H1 (cell line): ENCODE data around the gene CHI3L1. TPM values are rescaled to one million over a fixed set of nuclear protein-coding genes. Genes with fewer than 3 reads are reported as not detected.
A peak's percentile ranks its signal among the peaks of the same experiment; 100 is the strongest.

ENCODE experiments used
- CTCF ChIA-PET: fragments of 300-600 bp; sonication (Branson Sonifier 250); formaldehyde crosslinking; loops from one replicate; lab custom pipeline; 2021; ENCODE audit not compliant: partially characterized antibody; lab: Charles Lee
- POLR2A ChIA-PET: fragments of 300-600 bp; sonication (Branson Sonifier 250); formaldehyde crosslinking; loops from one replicate; lab custom pipeline; 2021; ENCODE audit warnings: inconsistent platforms; ENCODE audit not compliant: partially characterized antibody; lab: Charles Lee
- DNase-seq, 2 experiments: peaks; one replicate each; pipeline versions ENCODE4 v3.0.0 to v3.0.0-alpha.2; 2010 to 2022; ENCODE audit warnings: low spot score in 2 of 2, low read depth in 1 of 2, mixed read lengths in 1 of 2
- FAIRE-seq: peaks from 2 replicates; lab custom pipeline; 2011; peaks lifted over from hg19 to GRCh38; lab: Jason Lieb, UNC
- H2AFZ ChIP-seq: 2 replicates; pipeline ENCODE4 v1.8.1; 2012; ENCODE audit warnings: low read length, inconsistent platforms
- H2AK5ac ChIP-seq: 2 replicates; pipeline ENCODE4 v1.6.1; 2013; ENCODE audit warnings: low read depth, low read length
- H2BK120ac ChIP-seq: replicated peaks from 2 replicates; pipeline ENCODE3; 2013; ENCODE audit warnings: low read depth, low read length, inconsistent platforms
- H2BK12ac ChIP-seq: 2 replicates; pipeline ENCODE4 v1.6.1; 2013; ENCODE audit warnings: low read depth, low read length
- H2BK15ac ChIP-seq: 2 replicates; pipeline ENCODE4 v1.6.1; 2013; ENCODE audit warnings: low read length
- H2BK20ac ChIP-seq: 2 replicates; pipeline ENCODE4 v1.6.1; 2013; ENCODE audit warnings: low read length
- H2BK5ac ChIP-seq: 2 replicates; pipeline ENCODE4 v1.6.1; 2013; ENCODE audit warnings: low read depth, low read length
- H3K14ac ChIP-seq: 2 replicates; pipeline ENCODE4 v1.6.1; 2013; ENCODE audit warnings: inconsistent platforms; ENCODE audit not compliant: insufficient read length
- H3K18ac ChIP-seq: 2 replicates; pipeline ENCODE4 v1.6.1; 2013; ENCODE audit warnings: low read length; ENCODE audit errors: extremely low read depth
- H3K23ac ChIP-seq: 2 replicates; pipeline ENCODE4 v1.6.1; 2013; ENCODE audit warnings: inconsistent platforms; ENCODE audit not compliant: insufficient read length
- H3K23me2 ChIP-seq: 2 replicates; pipeline ENCODE4 v1.6.1; 2013; ENCODE audit warnings: low read depth, low read length
- H3K27ac ChIP-seq: 2 replicates; pipeline ENCODE4 v1.6.1; 2011; ENCODE audit warnings: low read depth, low read length, inconsistent platforms
- H3K27me3 ChIP-seq, 4 experiments: replicated peaks in 1 of 4; 1 replicate in 1 of 4; 2 replicates in 3 of 4; pipeline versions ENCODE4 v1.6.1 to v1.8.1; 2011 to 2013; ENCODE audit warnings: low read length in 3 of 4, mild to moderate bottlenecking in 3 of 4, inconsistent platforms in 2 of 4, mixed read lengths in 2 of 4, moderate library complexity in 1 of 4; ENCODE audit not compliant: control insufficient read depth in 3 of 4, insufficient read depth in 3 of 4; ENCODE audit errors: extremely low read depth in 1 of 4
- H3K36me3 ChIP-seq, 4 experiments: 2 replicates each; pipeline versions ENCODE4 v1.6.1 to v1.8.1; 2011 to 2013; ENCODE audit warnings: mild to moderate bottlenecking in 4 of 4, low read length in 3 of 4, moderate library complexity in 2 of 4, control low read depth in 1 of 4, inconsistent platforms in 1 of 4; ENCODE audit not compliant: insufficient read depth in 4 of 4, control insufficient read depth in 2 of 4
- H3K4ac ChIP-seq: replicated peaks from 2 replicates; pipeline ENCODE3; 2013; ENCODE audit warnings: low read length, low read depth, mixed read lengths, inconsistent platforms; ENCODE audit not compliant: insufficient read length
- H3K4me1 ChIP-seq, 4 experiments: replicated peaks in 1 of 4; 1 replicate in 1 of 4; 2 replicates in 3 of 4; pipeline versions ENCODE4 v1.6.1 to v1.8.1; 2011 to 2013; ENCODE audit warnings: low read length in 3 of 4, inconsistent platforms in 2 of 4, mixed read lengths in 1 of 4; ENCODE audit not compliant: insufficient read depth in 4 of 4, control insufficient read depth in 3 of 4
- H3K4me2 ChIP-seq, 2 experiments: 2 replicates each; pipeline versions ENCODE4 v1.6.1 to v1.8.1; 2011 to 2013; ENCODE audit warnings: low read depth in 2 of 2, low read length in 2 of 2, control low read depth in 1 of 2, inconsistent platforms in 1 of 2, mild to moderate bottlenecking in 1 of 2; ENCODE audit not compliant: insufficient read depth in 1 of 2
- H3K4me3 ChIP-seq, 4 experiments: fragments of 200-600, 300-600 bp in 1 of 4; sonication (generic), shearing (Covaris generic), sonication (Bioruptor Twin) in 1 of 4; 2 replicates each; pipeline versions ENCODE4 v1.5.1 to v1.8.1; 2011 to 2016; ENCODE audit warnings: low read length in 4 of 4, low read depth in 3 of 4, control low read depth in 2 of 4, inconsistent platforms in 2 of 4, mild to moderate bottlenecking in 2 of 4, mixed read lengths in 1 of 4, moderate library complexity in 1 of 4; ENCODE audit not compliant: insufficient read depth in 2 of 4; ENCODE audit errors: extremely low read depth in 1 of 4
- H3K56ac ChIP-seq: replicated peaks from 2 replicates; pipeline ENCODE3; 2013; ENCODE audit warnings: low read depth, mild to moderate bottlenecking, mixed read lengths, low read length, inconsistent platforms; ENCODE audit not compliant: insufficient read length
- H3K79me1 ChIP-seq: 2 replicates; pipeline ENCODE4 v1.6.1; 2013; ENCODE audit warnings: low read depth, low read length, control low read depth
- H3K79me2 ChIP-seq, 2 experiments: 2 replicates each; pipeline versions ENCODE4 v1.6.1 to v1.8.1; 2012 to 2013; ENCODE audit warnings: low read length in 2 of 2, mild to moderate bottlenecking in 2 of 2, inconsistent platforms in 1 of 2; ENCODE audit not compliant: insufficient read depth in 2 of 2, control insufficient read depth in 1 of 2
- H3K9ac ChIP-seq, 4 experiments: replicated peaks in 1 of 4; 1 replicate in 1 of 4; 2 replicates in 3 of 4; pipeline versions ENCODE4 v1.6.1 to v1.8.1; 2011 to 2013; ENCODE audit warnings: low read depth in 3 of 4, low read length in 3 of 4, control low read depth in 2 of 4, mild to moderate bottlenecking in 2 of 4, moderate library complexity in 2 of 4, inconsistent platforms in 1 of 4; ENCODE audit errors: extremely low read depth in 1 of 4
- H3K9me3 ChIP-seq, 2 experiments: 2 replicates each; pipeline versions ENCODE4 v1.6.1 to v1.8.1; 2012 to 2013; ENCODE audit warnings: mild to moderate bottlenecking in 2 of 2, moderate library complexity in 2 of 2, control low read depth in 1 of 2, inconsistent platforms in 1 of 2, low read depth in 1 of 2, low read length in 1 of 2, mixed read lengths in 1 of 2; ENCODE audit not compliant: insufficient read depth in 2 of 2
- H4K20me1 ChIP-seq, 2 experiments: replicated peaks in 1 of 2; 2 replicates each; pipeline versions ENCODE3 to v1.8.1; 2011 to 2013; ENCODE audit warnings: inconsistent platforms in 2 of 2, low read length in 2 of 2, mild to moderate bottlenecking in 1 of 2; ENCODE audit not compliant: insufficient read depth in 2 of 2, control insufficient read depth in 1 of 2
- H4K5ac ChIP-seq: 2 replicates; pipeline ENCODE4 v1.6.1; 2013; ENCODE audit warnings: low read length, low read depth, mixed read lengths, inconsistent platforms; ENCODE audit not compliant: insufficient read length
- H4K8ac ChIP-seq: 2 replicates; pipeline ENCODE4 v1.8.0; 2013; ENCODE audit warnings: mild to moderate bottlenecking, moderate library complexity, low read length, inconsistent platforms; ENCODE audit not compliant: insufficient read depth; ENCODE audit errors: extremely low read depth
- H4K91ac ChIP-seq: replicated peaks from 2 replicates; pipeline ENCODE3; 2013; ENCODE audit warnings: low read length, mixed read lengths, inconsistent platforms; ENCODE audit not compliant: insufficient read length
- HDAC2 ChIP-seq, 2 experiments: fragments of 300-600 bp in 1 of 2; sonication (generic) in 1 of 2; IDR thresholded peaks; 2 replicates each; pipeline ENCODE4 v1.6.1; 2011 to 2012; ENCODE audit warnings: low read depth in 2 of 2, low read length in 2 of 2, mild to moderate bottlenecking in 2 of 2, moderate library complexity in 2 of 2, borderline replicate concordance in 1 of 2, inconsistent platforms in 1 of 2
- HDAC6 ChIP-seq: IDR thresholded peaks from one replicate; pipeline ENCODE4 v1.7.1; 2012; ENCODE audit warnings: low read depth, mild to moderate bottlenecking, inconsistent platforms, low read length, moderate library complexity
- JUND ChIP-seq: IDR thresholded peaks from 2 replicates; pipeline ENCODE4 v1.6.1; 2011; ENCODE audit warnings: mild to moderate bottlenecking, improper control_type of control experiment, low read length
- SIRT6 ChIP-seq: IDR thresholded peaks from one replicate; pipeline ENCODE4 v1.7.1; 2012; ENCODE audit warnings: low read length, inconsistent platforms
- WGBS, 2 experiments: shearing (Covaris generic) in 1 of 2; methylation state at CpG; one replicate each; pipeline versions ENCODE4 v1.1.6 to v1.1.7; 2013 to 2015; ENCODE audit warnings: low lambda C conversion rate in 2 of 2, mixed read lengths in 2 of 2, inconsistent platforms in 1 of 2, low coverage in 1 of 2, missing lambda C conversion rate in 1 of 2; ENCODE audit not compliant: insufficient replicate concordance in 2 of 2, insufficient coverage in 1 of 2, insufficient read length in 1 of 2; ENCODE audit errors: extremely low coverage in 1 of 2, missing lambda C conversion rate in 1 of 2; 5-methylcytosine and 5-hydroxymethylcytosine counted together
- polyA plus RNA-seq, 7 experiments: library from polyadenylated mRNA; depleted of rRNA in 3 of 7; stranded (reverse) in 5 of 7; unstranded in 2 of 7; fragments of >200 nt in 5 of 7; fragments of 200-250 nt in 2 of 7; gene quantifications; 1 replicate in 5 of 7; 2 replicates in 1 of 7; 4 replicates in 1 of 7; pipeline versions ENCODE4 v1.2.1 to v1.2.3, GENCODE V29; 2011 to 2013; ENCODE audit warnings: missing spikeins in 2 of 7, mixed read lengths in 2 of 7
- total RNA-seq: library from RNA; stranded (reverse); fragmentation: NEBNext Ultra II Directional; extraction: Animal tissue kit (Norgen Biotek cat#: 25700); gene quantifications from 2 replicates; pipeline ENCODE4 v1.2.1, GENCODE V29; 2021

CHI3L1 gene
- total and polyA plus RNA-seq, 2 of the 8 experiments (the other 6 are each of a cell fraction or from before 2014, with no cell fraction given) = 1.0 TPM; not detected in 1

DNA sequence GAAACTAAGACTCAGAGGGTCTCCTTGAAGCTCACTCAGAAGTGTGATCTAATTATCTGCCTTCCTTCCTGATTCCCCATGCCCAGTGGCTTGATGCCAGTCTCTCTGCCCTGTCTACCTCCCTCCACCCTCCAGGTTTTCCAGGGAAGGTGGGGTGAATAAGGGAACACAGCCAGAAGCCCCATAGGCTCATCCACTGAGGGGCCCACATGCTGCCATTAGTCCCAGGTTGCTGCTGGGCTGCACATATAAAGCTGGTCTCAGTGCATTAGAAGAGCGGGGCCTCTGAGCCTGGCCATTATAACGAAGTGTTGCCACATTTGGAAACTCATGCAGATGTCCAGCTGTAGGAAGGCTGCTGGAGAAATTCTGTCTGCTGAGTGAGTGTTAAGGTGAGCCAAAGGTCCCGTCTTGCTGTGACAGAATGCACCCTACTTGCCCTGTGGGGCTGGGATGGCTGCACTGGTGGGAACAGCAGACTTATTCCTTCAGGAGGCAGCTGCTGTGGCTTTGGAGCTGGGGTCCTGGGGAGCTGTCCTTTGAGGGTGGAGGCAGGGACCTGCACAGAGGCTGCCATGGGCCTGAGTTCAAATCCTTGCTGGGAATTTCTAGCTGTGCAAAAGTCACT lies 56.0 kb downstream of the CHI3L1 start:
- CTCF ChIA-PET = interaction anchor here (0.6 to 49.1 kb wide), 13 partner anchors 9 to 138 kb away, joined by 3 to 1071 read pairs (median 21); partner anchors contain the start of genes CHI3L1, MYBPH, MYOG and PPFIA4
- Histone ChIP-seq H3K23me2 (peaks cover 2% of the 10 kb centered on the region; the same call in 1 of the 2 replicates), H3K56ac (no peak overlapping the region), H3K36me3 (no peaks in the 10 kb centered on the region), H4K5ac (no peak overlapping the region), H3K23ac (no peak overlapping the region), H4K91ac (no peak overlapping the region), H3K18ac (no peak overlapping the region), H3K4ac (no peak overlapping the region), H2AFZ (no peak overlapping the region), H4K8ac (no peak overlapping the region), H3K27ac (no peak overlapping the region), H3K9ac (no peak overlapping the region), H3K79me1 (no peaks in the 10 kb centered on the region), H2BK12ac (no peak overlapping the region), H2BK15ac (no peak overlapping the region), H3K14ac (no peak overlapping the region), H3K9me3 (no peaks in the 10 kb centered on the region), H2BK5ac (no peak overlapping the region), H2BK120ac (no peak overlapping the region), H4K20me1 (no peaks in the 10 kb centered on the region), H3K4me2 (no peak overlapping the region), H2AK5ac (no peak overlapping the region), H3K4me1 (peaks cover 0 to 33% (median 19%) of the 10 kb centered on the region in 4 experiments; a peak in 6 of 7 replicates), H2BK20ac (no peak overlapping the region), H3K27me3 (peaks cover 5 to 32% (median 18%) of the 10 kb centered on the region in 4 experiments), H3K4me3 (no peak overlapping the region), H3K79me2 (no peaks in the 10 kb centered on the region)
- POLR2A ChIA-PET = interaction anchor here (1.3 to 1.4 kb wide), 2 partner anchors 9 to 90 kb away, joined by 3 to 4 read pairs; no protein-coding TSS in a partner anchor
- FAIRE-seq (no peak), DNase-seq (peak in 1 of 2 experiments; percentile 35)
- WGBS, 2 experiments = 84% methylated on average over 3 of the region's 3 CpGs; no CpG with 5 or more reads in 1 of the 2 experiments
- TF ChIP-seq JUND (no peak), HDAC2 (IDR thresholded peaks at IDR 0.05; ENCODE audit: borderline replicate concordance in 1 of 2, low read depth in 2 of 2, low read length in 2 of 2) (no peak), SIRT6 (no peak), HDAC6 (no peak)
